Measurements from ENCODE around the gene DGKZ.
A peak's percentile ranks its signal among the peaks of the same experiment; 100 is the strongest.

The DGKZ gene

DNA sequence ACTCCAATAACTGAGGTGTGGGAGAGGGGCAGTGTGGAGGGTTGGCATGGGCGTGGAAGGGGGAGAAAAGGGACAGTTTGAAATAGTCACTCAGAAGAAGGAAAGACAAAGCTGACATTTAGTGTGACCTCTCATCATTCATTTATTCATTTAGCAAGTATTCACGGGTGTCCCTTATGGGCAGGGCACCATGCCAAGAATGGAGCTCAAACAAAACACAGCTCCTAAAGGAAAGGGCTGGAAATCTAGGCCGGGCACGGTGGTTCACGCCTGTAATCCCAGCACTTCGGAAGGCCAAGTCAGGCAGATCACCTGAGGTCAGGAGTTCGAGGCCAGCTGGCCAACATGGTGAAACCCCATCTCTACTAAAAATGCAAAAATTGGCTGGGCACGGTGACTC lies 19.4 kb upstream of the DGKZ start:
- no peak overlapping the region for H3K27ac ChIP-seq (ENCODE audit: low read length)
- no peak for DNase-seq (ENCODE audit: low read depth, low spot score)
- no peaks in the 10 kb centered on the region for H3K9me3 ChIP-seq (ENCODE audit: control insufficient read depth, insufficient read depth, low read length)
- H3K27me3 ChIP-seq (ENCODE audit: control insufficient read depth, insufficient read depth, low read length): peaks cover 13% of the 10 kb centered on the region
- no peaks in the 10 kb centered on the region for H3K36me3 ChIP-seq (ENCODE audit: control insufficient read depth, insufficient read depth, low read length)
- H3K4me3 ChIP-seq (ENCODE audit: low read length): no peak overlapping the region
- H3K4me1 ChIP-seq (ENCODE audit: control insufficient read depth, insufficient read depth, low read length): peaks cover 4% of the 10 kb centered on the region
- no CpG with 5 or more reads among the region's 8 CpGs for WGBS (ENCODE audit: insufficient coverage, insufficient read length)

GRCh38 chr11:46330154-46330553 lies 17.1 kb upstream of the DGKZ start:
- DNase-seq (ENCODE audit: low read depth, low spot score): no peak
- peaks cover 22% of the 10 kb centered on the region for H3K27me3 ChIP-seq (ENCODE audit: control insufficient read depth, insufficient read depth, low read length)

DNA sequence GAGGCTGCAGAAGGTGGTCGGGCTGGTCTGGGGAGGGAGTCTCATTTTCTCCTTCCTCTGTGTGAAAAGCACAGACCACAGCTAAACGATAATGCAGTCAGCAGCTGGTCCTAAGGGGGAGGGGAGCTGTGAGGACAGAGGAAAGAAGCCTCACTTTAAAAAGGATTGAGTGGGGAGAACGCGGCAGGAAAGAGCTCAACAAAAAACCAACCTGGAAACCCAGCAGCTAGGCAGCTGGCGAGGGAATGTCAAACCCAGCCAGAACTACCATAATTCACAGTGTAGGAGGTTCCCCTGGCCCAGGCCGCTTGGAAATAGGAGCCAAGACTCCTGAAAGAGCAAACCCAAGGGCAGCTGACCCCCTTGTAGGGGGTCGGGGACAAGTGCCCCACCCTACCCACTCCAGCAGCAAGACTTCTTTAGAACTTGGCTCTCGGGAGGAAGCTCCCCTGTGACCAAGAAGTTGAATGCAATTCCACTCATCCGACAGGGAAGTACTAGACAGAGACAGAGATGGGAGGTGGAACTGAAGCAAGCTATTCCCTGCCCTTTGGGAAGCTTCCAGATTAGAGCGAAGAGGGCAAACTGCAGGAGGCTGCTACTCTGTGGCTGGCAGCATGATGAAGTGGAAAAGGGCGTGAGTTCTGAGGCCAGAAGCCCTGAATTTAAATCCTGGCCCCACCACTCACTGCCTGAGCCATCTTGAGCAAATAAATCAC lies 16.5 kb upstream of the DGKZ start:
- H3K4me3 ChIP-seq (ENCODE audit: low read length): no peak overlapping the region
- H3K9me3 ChIP-seq (ENCODE audit: control insufficient read depth, insufficient read depth, low read length): no peaks in the 10 kb centered on the region
- H3K27me3 ChIP-seq (ENCODE audit: control insufficient read depth, insufficient read depth, low read length): peaks cover 22% of the 10 kb centered on the region
- no peaks in the 10 kb centered on the region for H3K36me3 ChIP-seq (ENCODE audit: control insufficient read depth, insufficient read depth, low read length)
- no peak overlapping the region for H3K27ac ChIP-seq (ENCODE audit: low read length)
- no CpG with 5 or more reads among the region's 11 CpGs for WGBS (ENCODE audit: insufficient coverage, insufficient read length)
- no peak for DNase-seq (ENCODE audit: low read depth, low spot score)
- H3K4me1 ChIP-seq (ENCODE audit: control insufficient read depth, insufficient read depth, low read length): peaks cover 5% of the 10 kb centered on the region

More at GRCh38 chr11:46330154-46330553, 17.1 kb upstream of the DGKZ start:
- Histone ChIP-seq H3K4me1 (ENCODE audit: control insufficient read depth, insufficient read depth, low read length) (peaks cover 4% of the 10 kb centered on the region), H3K36me3 (ENCODE audit: control insufficient read depth, insufficient read depth, low read length) (no peaks in the 10 kb centered on the region), H3K4me3 (ENCODE audit: low read length) (no peak overlapping the region), H3K9me3 (ENCODE audit: control insufficient read depth, insufficient read depth, low read length) (no peaks in the 10 kb centered on the region), H3K27ac (ENCODE audit: low read length) (no peak overlapping the region)
- no CpG with 5 or more reads among the region's 5 CpGs for whole genome bisulfite sequencing (ENCODE audit: insufficient coverage, insufficient read length)

- Histone ChIP-seq H3K27me3 (ENCODE audit: control insufficient read depth, insufficient read depth, low read length) (peaks cover 22% of the 10 kb centered on the region), H3K36me3 (ENCODE audit: control insufficient read depth, insufficient read depth, low read length) (no peaks in the 10 kb centered on the region), H3K27ac (ENCODE audit: low read length) (no peak overlapping the region), H3K9me3 (ENCODE audit: control insufficient read depth, insufficient read depth, low read length) (no peaks in the 10 kb centered on the region), H3K4me1 (ENCODE audit: control insufficient read depth, insufficient read depth, low read length) (peaks cover 8% of the 10 kb centered on the region), H3K4me3 (ENCODE audit: low read length) (no peak overlapping the region)
- DNase-seq (ENCODE audit: low read depth, low spot score): no peak
- WGBS (ENCODE audit: insufficient coverage, insufficient read length): no CpG with 5 or more reads among the region's 5 CpGs
Observed at GRCh38 chr11:46331282-46331984, 15.8 kb upstream of the DGKZ start.

- Histone ChIP-seq H3K4me1 (ENCODE audit: control insufficient read depth, insufficient read depth, low read length) (peaks cover 9% of the 10 kb centered on the region), H3K4me3 (ENCODE audit: low read length) (peak overlapping the region; percentile 55; the same call in 1 of the 2 replicates), H3K27me3 (ENCODE audit: control insufficient read depth, insufficient read depth, low read length) (peaks cover 22% of the 10 kb centered on the region), H3K36me3 (ENCODE audit: control insufficient read depth, insufficient read depth, low read length) (no peaks in the 10 kb centered on the region), H3K9me3 (ENCODE audit: control insufficient read depth, insufficient read depth, low read length) (no peaks in the 10 kb centered on the region), H3K27ac (ENCODE audit: low read length) (no peak overlapping the region)
- no CpG with 5 or more reads among the region's 8 CpGs for WGBS (ENCODE audit: insufficient coverage, insufficient read length)
- DNase-seq (ENCODE audit: low read depth, low spot score): no peak
Observed at GRCh38 chr11:46332093-46332567, 15.1 kb upstream of the DGKZ start.

DNA sequence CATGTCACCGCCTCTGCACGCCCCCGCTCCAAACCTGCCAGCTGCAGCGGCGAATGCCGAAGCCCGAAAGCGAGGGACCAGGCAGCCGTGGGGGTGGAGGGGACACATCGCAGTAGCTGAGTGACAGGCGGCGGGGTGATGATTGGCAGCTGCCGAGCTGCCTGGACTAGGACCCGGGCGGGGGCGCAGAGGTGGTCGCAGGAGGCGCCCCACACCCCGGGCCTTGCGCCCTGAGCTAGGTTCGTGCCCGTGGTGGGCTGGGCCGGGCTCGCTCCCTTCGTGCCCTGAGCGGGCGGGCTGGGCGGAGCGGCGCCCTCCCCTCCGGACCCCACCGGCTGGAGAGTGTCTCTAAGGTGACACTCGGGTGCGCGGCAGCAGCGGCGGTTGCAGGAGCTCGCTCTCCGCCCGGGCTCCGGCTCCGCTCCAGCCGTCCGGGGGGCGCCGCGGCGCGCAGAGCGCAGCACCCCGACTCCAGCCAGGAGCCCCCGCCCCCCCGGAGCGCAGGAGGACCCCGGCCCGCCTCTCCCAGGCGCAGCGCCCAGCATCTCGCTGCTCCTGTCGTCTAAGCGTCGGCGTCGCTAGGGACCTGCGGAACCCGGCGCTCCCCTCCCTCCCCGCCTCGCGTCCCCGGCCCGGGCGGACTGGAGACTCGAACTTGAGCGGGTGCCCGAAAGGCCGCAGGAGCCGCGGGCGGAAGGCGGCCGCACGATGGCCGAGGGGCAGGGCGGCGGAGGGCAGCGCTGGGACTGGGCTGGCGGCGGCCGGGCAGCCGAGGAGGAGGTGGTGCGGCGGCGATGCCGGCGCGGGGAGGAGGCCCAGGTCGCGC lies 14.5 kb upstream of the DGKZ start:
- no CpG with 5 or more reads among the region's 99 CpGs for WGBS (ENCODE audit: insufficient coverage, insufficient read length)
- Histone ChIP-seq H3K36me3 (ENCODE audit: control insufficient read depth, insufficient read depth, low read length) (no peaks in the 10 kb centered on the region), H3K4me1 (ENCODE audit: control insufficient read depth, insufficient read depth, low read length) (peaks cover 11% of the 10 kb centered on the region), H3K27ac (ENCODE audit: low read length) (no peak overlapping the region), H3K4me3 (ENCODE audit: low read length) (peak overlapping the region; percentile 55; the same call in 1 of the 2 replicates), H3K9me3 (ENCODE audit: control insufficient read depth, insufficient read depth, low read length) (no peaks in the 10 kb centered on the region), H3K27me3 (ENCODE audit: control insufficient read depth, insufficient read depth, low read length) (peaks cover 22% of the 10 kb centered on the region)
- DNase-seq (ENCODE audit: low read depth, low spot score): no peak

DNA sequence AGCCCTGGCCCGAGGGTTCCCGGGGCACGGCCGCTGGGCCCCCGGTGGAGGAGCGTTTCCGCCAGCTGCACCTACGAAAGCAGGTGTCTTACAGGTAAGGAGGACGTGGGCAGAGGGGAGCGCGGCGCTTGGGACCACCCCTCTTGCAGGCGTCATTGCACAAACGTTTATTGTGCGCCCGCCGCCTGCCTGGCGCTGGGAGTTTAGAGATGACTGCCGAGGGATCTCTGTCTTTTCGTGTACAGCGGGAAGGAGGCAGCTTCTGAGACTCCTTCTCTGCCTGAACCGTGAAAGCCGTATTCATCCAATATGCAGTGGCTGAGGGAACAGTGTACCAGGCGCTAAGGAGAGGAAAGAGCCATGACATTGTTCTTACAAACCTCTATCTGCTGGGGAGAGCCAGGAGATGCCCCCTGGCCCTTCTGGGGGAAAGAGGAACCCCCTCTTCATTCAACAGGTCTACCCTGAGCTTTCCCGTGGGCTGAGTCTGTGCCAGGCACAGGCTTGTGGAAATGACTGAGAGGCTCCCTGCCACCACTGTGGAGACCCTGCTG lies 13.8 kb upstream of the DGKZ start:
- H3K4me1 ChIP-seq (ENCODE audit: control insufficient read depth, insufficient read depth, low read length): peaks cover 14% of the 10 kb centered on the region
- no CpG with 5 or more reads among the region's 25 CpGs for WGBS (ENCODE audit: insufficient coverage, insufficient read length)
- H3K27me3 ChIP-seq (ENCODE audit: control insufficient read depth, insufficient read depth, low read length): peaks cover 22% of the 10 kb centered on the region

GRCh38 chr11:46334211-46334610 lies 13.1 kb upstream of the DGKZ start:
- no peaks in the 10 kb centered on the region for H3K9me3 ChIP-seq (ENCODE audit: control insufficient read depth, insufficient read depth, low read length)
- peaks cover 22% of the 10 kb centered on the region for H3K27me3 ChIP-seq (ENCODE audit: control insufficient read depth, insufficient read depth, low read length)
- DNase-seq (ENCODE audit: low read depth, low spot score): no peak
- no peak overlapping the region for H3K4me3 ChIP-seq (ENCODE audit: low read length)
- WGBS (ENCODE audit: insufficient coverage, insufficient read length): no CpG with 5 or more reads among the region's 3 CpGs
- no peaks in the 10 kb centered on the region for H3K36me3 ChIP-seq (ENCODE audit: control insufficient read depth, insufficient read depth, low read length)
- no peak overlapping the region for H3K27ac ChIP-seq (ENCODE audit: low read length)
- peaks cover 15% of the 10 kb centered on the region for H3K4me1 ChIP-seq (ENCODE audit: control insufficient read depth, insufficient read depth, low read length)

More for the DNA sequence above, 13.8 kb upstream of the DGKZ start:
- Histone ChIP-seq H3K4me3 (ENCODE audit: low read length) (peak overlapping the region; percentile 55; the same call in 1 of the 2 replicates), H3K27ac (ENCODE audit: low read length) (no peak overlapping the region), H3K36me3 (ENCODE audit: control insufficient read depth, insufficient read depth, low read length) (no peaks in the 10 kb centered on the region), H3K9me3 (ENCODE audit: control insufficient read depth, insufficient read depth, low read length) (no peaks in the 10 kb centered on the region)
- DNase-seq (ENCODE audit: low read depth, low spot score): no peak

DNA sequence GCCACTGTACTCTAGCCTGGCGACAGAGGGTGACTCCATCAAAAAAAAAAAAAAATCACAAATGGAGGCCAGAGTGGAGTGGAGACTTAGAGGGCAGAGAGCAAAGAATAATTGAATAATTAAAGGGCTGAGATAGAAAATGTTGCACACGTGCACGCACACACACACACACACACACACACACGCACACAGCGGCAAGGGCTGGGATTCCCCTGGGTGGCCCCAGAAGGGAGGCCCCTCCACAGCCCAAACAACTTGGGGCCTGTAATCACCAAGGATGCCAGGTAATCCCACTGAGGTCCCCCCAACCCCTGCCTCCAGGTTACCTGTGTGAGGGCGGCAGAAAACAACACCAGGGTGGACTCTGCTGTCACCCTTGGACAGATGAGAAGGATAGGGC lies 12.0 kb upstream of the DGKZ start:
- DNase-seq (ENCODE audit: low read depth, low spot score): no peak
- peaks cover 18% of the 10 kb centered on the region for H3K4me1 ChIP-seq (ENCODE audit: control insufficient read depth, insufficient read depth, low read length)
- no peaks in the 10 kb centered on the region for H3K36me3 ChIP-seq (ENCODE audit: control insufficient read depth, insufficient read depth, low read length)
- no peaks in the 10 kb centered on the region for H3K9me3 ChIP-seq (ENCODE audit: control insufficient read depth, insufficient read depth, low read length)
- H3K4me3 ChIP-seq (ENCODE audit: low read length): no peak overlapping the region
- H3K27me3 ChIP-seq (ENCODE audit: control insufficient read depth, insufficient read depth, low read length): peaks cover 22% of the 10 kb centered on the region
- H3K27ac ChIP-seq (ENCODE audit: low read length): no peak overlapping the region
- no CpG with 5 or more reads among the region's 6 CpGs for WGBS (ENCODE audit: insufficient coverage, insufficient read length)
